Right renal pelvis (tissue), 4 donors: ENCODE results near the gene BCL6B. TPM values are rescaled to one million over a fixed set of nuclear protein-coding genes. Genes with fewer than 3 reads are reported as not detected.
"Not testable (repeated sequence)": the region's sequence is repeated elsewhere in the genome, so short reads cannot be mapped to it uniquely, and the experiment has no call there.

Source experiments
- DNase-seq, 4 donors: peaks; one replicate each; pipeline ENCODE4 v3.0.0-alpha.2; 2013; ENCODE audit warnings: low read depth in 4 of 4, low spot score in 3 of 4, missing footprints in 1 of 4
- polyA plus RNA-seq, 4 donors: library from polyadenylated mRNA; unstranded; fragments of 120-200 nt; gene quantifications; one replicate each; pipeline ENCODE4 v1.2.1, GENCODE V29; 2013; ENCODE audit not compliant: insufficient read length in 4 of 4

BCL6B gene, protein sequence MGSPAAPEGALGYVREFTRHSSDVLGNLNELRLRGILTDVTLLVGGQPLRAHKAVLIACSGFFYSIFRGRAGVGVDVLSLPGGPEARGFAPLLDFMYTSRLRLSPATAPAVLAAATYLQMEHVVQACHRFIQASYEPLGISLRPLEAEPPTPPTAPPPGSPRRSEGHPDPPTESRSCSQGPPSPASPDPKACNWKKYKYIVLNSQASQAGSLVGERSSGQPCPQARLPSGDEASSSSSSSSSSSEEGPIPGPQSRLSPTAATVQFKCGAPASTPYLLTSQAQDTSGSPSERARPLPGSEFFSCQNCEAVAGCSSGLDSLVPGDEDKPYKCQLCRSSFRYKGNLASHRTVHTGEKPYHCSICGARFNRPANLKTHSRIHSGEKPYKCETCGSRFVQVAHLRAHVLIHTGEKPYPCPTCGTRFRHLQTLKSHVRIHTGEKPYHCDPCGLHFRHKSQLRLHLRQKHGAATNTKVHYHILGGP
- polyA plus RNA-seq: 10 to 100 TPM; 25.7 to 30.7 (median 28.3) TPM

GRCh38 chr17:7022781-7023571, at the start of gene BCL6B:
Gene BCL6B, plus strand, starts transcription at chr17:7023050. Its CDS starts 622 bp downstream, at chr17:7023672.
- no peak for DNase-seq

DNA sequence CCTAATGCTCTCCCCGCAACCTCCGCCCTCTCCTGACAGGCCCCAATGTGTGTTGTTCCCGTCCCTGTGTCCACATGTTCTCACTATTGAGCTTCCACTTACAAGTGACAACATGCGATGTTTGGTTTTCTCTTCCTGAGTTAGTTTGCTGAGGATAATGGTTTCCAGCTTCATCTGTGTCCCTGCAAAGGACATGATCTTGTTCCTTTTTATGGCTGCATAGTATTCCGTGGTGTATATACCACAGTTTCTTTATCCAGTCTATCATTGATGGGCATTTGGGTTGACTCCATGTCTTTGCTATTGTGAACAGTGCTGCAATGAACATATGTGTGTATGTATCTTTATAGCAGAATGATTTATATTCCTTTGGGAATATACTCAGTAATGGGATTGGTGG, 43.4 kb upstream of the BCL6B start:
- not testable (repeated sequence) for DNase-seq

- DNase-seq: no peak
Measured at GRCh38 chr17:6981426-6981825, 41.4 kb upstream of the BCL6B start.

DNA sequence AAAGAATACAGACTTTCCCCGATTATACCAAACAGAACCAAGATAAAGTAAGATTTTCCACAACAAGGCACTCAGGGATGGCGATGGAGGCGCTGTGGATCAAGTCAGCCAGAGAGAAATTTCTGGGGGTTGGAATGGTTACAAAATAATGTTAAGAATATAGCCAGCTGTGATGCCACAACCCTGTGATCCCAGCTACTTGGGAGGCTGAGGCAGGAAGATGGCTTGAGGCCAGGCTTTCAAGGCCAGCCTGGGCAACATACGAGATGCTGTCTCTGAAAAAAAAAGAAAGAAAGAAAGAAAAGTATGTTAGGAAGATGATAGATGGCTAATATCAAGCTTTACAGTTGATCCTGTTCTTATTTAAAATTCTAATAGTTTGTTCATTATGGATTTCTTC, 37.6 kb upstream of the BCL6B start:
- no peak for DNase-seq

- no peak for DNase-seq
Measured at GRCh38 chr17:6986676-6987075, 36.2 kb upstream of the BCL6B start.

DNA sequence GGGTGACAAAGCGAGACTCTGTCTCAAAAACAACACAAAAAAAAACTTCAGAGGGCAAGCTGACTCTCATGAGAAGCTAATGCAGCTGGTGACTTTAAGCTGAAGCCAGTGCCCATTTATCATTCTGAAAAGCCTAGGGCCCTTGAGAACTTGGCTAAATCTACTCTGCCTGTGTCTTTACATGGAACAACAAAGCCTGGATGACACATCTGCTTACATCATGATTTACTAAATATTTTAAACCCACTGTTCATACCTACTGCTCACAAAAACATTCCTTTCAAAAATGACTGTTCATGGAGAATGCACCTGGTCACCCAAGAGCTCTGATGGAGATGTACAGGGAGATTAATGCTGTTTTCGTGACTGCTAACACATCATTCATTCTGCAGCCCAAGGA, 33.1 kb upstream of the BCL6B start:
- no peak for DNase-seq

GRCh38 chr17:6993613-6994056, 29.2 kb upstream of the BCL6B start:
- DNase-seq: not testable (repeated sequence)

DNA sequence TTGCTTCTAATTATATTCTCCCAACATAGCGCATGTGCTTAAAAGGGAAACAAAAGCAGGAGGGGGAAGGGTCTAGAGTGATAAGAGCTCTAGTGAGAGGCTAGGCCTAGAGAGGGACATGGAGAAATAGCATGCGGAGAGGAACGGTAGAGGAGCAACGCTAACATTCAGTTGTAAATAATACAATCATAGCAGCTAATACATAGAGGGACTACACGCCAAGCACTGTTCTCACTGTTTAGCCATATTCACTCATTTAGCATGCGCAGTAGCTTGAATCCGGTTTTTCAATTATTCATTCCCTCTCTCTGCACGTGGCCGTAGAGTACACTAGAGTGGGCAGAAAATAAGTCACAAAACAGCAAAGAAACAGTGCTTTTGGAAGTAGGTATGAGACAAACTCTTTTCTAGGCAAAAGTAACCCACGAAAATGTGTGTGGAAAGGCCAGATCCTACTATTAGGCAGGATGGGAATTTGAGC, 28.7 kb upstream of the BCL6B start:
- no peak for DNase-seq

- DNase-seq: no peak
Measured at GRCh38 chr17:6994666-6995256, 28.1 kb upstream of the BCL6B start.

DNA sequence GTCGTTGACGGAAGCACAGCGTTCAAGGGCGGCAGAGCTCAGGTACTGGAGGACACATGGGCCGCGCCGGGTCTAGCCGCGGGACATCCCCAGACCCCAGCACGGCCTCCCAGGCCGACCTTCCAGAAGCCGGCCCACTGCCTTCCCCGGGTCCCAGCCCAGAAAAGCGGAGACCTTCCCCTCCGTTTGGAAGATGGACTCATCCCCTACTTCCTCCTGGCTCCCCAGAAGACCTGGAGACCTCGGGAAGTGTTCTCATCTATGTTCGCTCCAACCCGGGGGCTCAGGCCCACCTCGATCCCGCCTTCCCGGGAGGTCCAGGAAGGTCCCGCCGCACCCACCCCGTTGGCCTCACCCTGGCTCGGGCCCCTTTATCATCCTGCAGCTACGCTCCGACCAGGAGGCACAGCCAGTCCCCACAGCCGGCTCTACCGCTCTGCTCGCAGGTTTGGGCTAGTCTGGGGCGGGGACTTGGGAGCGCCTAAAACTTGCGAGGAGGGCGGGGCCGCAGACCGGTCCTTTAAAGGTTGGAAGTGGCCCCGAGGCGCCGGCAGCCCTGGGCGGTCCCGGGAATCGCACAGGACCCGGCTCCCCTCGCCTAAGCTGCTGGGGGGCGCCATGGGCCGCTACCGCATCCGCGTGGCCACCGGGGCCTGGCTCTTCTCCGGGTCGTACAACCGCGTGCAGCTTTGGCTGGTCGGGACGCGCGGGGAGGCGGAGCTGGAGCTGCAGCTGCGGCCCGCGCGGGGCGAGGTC, 27.2 kb upstream of the BCL6B start, which contains the start of gene ALOX12:
Gene ALOX12, plus strand, starts transcription at position 550 of the 756 bp plus-strand sequence. Its CDS starts 69 bp downstream, at position 619.
- DNase-seq: no peak

DNA sequence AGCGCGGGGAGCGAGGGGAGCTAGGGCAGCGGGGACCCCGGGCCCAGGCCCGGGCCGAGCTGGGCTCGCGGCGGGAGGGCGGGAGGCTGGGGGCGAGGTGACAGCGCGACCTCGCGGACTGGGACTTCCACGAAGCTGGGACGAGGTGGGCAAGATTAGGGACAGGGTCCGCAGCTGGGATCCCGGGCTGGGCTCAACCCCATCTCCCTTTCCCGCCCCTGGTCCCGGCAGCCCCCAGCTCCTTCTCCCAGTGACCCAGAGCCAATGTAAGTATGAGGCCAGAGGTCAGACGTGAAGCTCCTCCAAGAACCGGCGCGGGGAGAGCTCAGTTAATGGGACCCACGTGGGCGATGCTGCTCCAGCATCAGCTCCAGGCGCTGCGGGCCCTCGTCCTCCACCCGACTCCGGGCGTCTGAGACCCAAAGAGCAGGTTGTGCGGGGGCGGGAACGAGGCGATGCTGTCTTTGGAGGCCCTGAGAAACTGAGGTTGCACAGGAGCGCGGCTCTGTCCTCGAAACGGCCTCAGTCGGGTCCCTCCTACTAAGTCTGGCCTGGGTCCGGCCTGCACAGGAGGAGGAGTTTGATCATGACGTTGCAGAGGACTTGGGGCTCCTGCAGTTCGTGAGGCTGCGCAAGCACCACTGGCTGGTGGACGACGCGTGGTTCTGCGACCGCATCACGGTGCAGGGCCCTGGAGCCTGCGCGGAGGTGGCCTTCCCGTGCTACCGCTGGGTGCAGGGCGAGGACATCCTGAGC, 26.4 kb upstream of the BCL6B start:
- no peak for DNase-seq

GRCh38 chr17:6997171-6997570, 25.7 kb upstream of the BCL6B start:
- no peak for DNase-seq

DNA sequence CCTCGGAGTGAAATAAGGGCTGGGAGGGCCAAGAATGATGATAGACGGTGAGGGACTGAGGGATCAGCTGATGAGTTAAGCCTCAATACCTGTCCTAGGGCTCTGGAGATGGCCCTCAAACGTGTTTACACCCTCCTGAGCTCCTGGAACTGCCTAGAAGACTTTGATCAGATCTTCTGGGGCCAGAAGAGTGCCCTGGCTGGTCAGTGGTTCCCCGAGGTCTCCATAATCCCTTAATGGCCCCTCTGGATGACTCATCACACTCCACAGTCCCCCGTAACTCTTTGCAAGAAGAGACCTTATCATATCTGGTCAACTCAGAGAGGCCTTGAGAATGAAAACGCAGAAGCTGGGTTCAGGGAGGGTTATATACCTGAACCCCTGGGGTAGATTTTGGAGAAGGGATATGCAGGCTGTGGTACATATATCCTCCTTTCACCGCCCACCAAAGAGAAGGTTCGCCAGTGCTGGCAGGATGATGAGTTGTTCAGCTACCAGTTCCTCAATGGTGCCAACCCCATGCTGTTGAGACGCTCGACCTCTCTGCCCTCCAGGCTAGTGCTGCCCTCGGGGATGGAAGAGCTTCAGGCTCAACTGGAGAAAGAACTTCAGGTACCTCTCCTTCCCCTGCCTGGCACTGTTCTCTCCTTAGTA, 23.9 kb upstream of the BCL6B start:
- DNase-seq: no peak

DNA sequence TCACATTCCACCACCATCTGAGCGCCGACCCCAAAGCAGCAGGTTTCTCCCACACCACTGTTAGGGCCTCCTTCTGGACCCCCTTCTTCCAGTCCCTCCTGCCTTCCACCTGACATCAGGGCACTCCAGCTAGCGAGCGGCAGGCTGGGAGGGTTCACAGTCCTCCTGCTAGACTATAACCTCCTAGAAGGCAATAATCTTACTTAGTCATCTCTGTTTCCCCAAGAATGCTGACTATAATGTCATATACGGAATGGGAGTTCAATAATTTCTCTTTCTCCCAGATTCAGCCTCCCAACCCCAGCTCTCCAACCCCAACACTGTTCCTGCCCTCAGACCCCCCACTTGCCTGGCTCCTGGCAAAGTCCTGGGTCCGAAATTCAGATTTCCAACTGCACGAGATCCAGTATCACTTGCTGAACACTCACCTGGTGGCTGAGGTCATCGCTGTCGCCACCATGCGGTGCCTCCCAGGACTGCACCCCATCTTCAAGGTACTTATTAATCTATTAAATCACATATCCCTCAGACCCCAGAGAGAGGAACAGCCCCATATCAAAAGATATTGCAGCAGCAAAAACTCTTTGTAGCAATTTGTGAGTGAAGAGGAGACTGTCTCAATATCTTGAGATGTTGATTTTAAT, 21.4 kb upstream of the BCL6B start:
- DNase-seq: no peak

- no peak for DNase-seq
Measured at GRCh38 chr17:7002288-7003047, 20.4 kb upstream of the BCL6B start.

GRCh38 chr17:7003745-7004144, 19.1 kb upstream of the BCL6B start:
- no peak for DNase-seq

DNA sequence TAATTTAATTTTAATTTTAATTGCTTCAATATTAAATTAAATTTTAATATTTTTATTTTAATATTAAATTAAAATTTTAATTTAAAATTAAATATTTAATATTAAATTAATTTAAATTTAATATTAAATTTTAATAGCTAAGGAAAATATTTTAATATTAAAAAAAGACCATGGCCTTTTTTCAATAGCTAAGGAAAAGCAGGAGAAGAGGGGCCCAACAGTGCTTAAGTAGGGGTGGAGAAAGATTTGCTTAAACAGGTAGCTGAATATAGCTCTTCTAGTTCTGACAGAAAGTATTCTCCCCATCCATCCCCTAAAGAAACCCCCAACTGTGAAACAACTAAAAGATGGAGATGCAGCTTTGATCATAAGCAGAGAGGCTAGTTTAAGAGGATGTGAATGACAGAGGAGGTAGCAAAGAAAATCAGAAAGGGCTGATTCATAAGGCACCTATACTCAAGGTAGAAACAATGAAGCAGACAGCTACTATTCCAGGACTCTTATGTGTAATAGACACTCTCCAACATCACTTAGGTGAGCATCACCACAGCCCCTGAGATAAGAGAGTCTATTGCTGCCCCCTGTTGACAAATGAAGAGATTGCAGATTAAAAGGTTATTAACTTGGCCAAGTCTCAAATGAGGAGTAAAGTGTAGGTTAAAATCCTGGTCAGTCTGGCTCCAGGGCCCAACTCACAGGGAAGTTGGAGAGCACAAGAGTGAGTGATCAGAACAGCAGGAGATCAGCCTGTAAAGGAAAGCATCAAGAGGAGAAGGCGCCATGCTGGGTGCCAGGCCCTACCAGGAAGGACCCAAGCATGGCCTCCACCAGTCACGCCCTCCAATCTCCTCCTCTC, 18.2 kb upstream of the BCL6B start:
- DNase-seq: no peak
